OCI-LY3 (cell line): ENCODE data around the gene CHD5.

Experiments used
- CTCF ChIP-seq: fragments of 200-600, 300-600 bp; sonication (generic); IDR thresholded peaks from 2 replicates; pipeline ENCODE4 v1.5.1; 2014; ENCODE audit warnings: antibody characterized with exemption, low read length, low read depth
- EZH2phosphoT487 ChIP-seq: fragments of 200-600 bp; shearing (Covaris generic); IDR thresholded peaks from 2 replicates; pipeline ENCODE4 v1.6.1; 2018; ENCODE audit warnings: antibody characterized with exemption, mixed run types, low read depth

GRCh38 chr1:6097824-6098223 is 82.3 kb downstream of the CHD5 start:
- TF ChIP-seq CTCF (no peak), EZH2phosphoT487 (no peak)
